Measurements from ENCODE around the gene PHTF2. TPM values are rescaled to one million over a fixed set of nuclear protein-coding genes. Genes with fewer than 3 reads are reported as not detected.

The PHTF2 gene
- total and polyA plus RNA-seq, 2 of the 4 experiments (the other 2 are of a cell fraction) = 28.3 to 69.9 TPM

GRCh38 chr7:78002715-78003114 lies 204.1 kb downstream of the PHTF2 start:
- no peak for DNase-seq
- H3K79me1 ChIP-seq (ENCODE audit: low read depth in 1 of 2, low read length in 2 of 2) = no peaks in the 10 kb centered on the region
- H4K20me1 ChIP-seq (ENCODE audit: insufficient read depth, low read length) = no peaks in the 10 kb centered on the region
- no peak for TF ChIP-seq SMC3 (IDR thresholded peaks at IDR 0.05; ENCODE audit: low read depth, low read length)
- no peak overlapping the region for H4K91ac ChIP-seq (ENCODE audit: insufficient read depth, low read depth, low read length)
- WGBS, 2 experiments (ENCODE audit: extremely low coverage in 2 of 2, insufficient read length in 1 of 2) = no CpG with 5 or more reads among the region's 4 CpGs
- BruUV-seq (replicated peaks) = no TSS peak
- H2BK15ac ChIP-seq (ENCODE audit: low read depth, low read length) = no peak overlapping the region
- CTCF ChIA-PET = interaction anchor here (0.5 kb wide), 1 partner anchor 10 kb away, joined by 3 read pairs; no protein-coding TSS in a partner anchor
- H3K14ac ChIP-seq (replicated peaks; ENCODE audit: low read depth, low read length) = no peak overlapping the region
- H4K5ac ChIP-seq (ENCODE audit: low read depth, low read length) = no peak overlapping the region
- H3K23ac ChIP-seq (ENCODE audit: low read depth, low read length) = no peak overlapping the region
- H2BK120ac ChIP-seq (ENCODE audit: low read depth, low read length) = no peak overlapping the region
- no peaks in the 10 kb centered on the region for H3K36me3 ChIP-seq (ENCODE audit: control insufficient read depth, insufficient read depth, low read length)
- H3K9ac ChIP-seq (ENCODE audit: low read depth, low read length) = no peak overlapping the region
- intact Hi-C loops (cut with micrococcal nuclease) (no loop called here), dilution Hi-C loops (cut with HindIII; ENCODE audit: low sequenced_read_pairs, unreplicated experiment) (no loop called here), in situ Hi-C loops (cut with MboI; ENCODE audit: low sequenced_read_pairs) (no loop called here)
- POLR2A ChIA-PET (ENCODE audit: unreplicated experiment) = no interaction called here
- H3K4me2 ChIP-seq (ENCODE audit: low read depth, low read length) = no peak overlapping the region
- no peak overlapping the region for H2AK9ac ChIP-seq (replicated peaks; ENCODE audit: low read depth, low read length, poor library complexity)
- H2BK20ac ChIP-seq (ENCODE audit: low read depth, low read length) = no peak overlapping the region
- H3K4ac ChIP-seq (ENCODE audit: low read depth, low read length) = no peak overlapping the region
- H2AK5ac ChIP-seq (ENCODE audit: low read depth, low read length) = no peak overlapping the region
- no peaks in the 10 kb centered on the region for H3K4me1 ChIP-seq (ENCODE audit: control insufficient read depth, insufficient read depth, low read length)
- H3K9me1 ChIP-seq (ENCODE audit: insufficient read depth, low read length) = no peaks in the 10 kb centered on the region
- no peaks in the 10 kb centered on the region for H3K9me3 ChIP-seq (ENCODE audit: control insufficient read depth, insufficient read depth, low read length)
- H2AFZ ChIP-seq (replicated peaks; ENCODE audit: low read length, poor library complexity) = peak overlapping the region; percentile 32
- H3K27ac ChIP-seq (ENCODE audit: insufficient read depth, low read length) = no peak overlapping the region
- H4K8ac ChIP-seq (ENCODE audit: low read depth in 2 of 2, low read length in 2 of 2) = no peak overlapping the region
- no peak for ATAC-seq (ENCODE audit: low read depth)
- no peak overlapping the region for H2BK5ac ChIP-seq (ENCODE audit: low read depth, low read length, poor library complexity, severe bottlenecking)
- H3K18ac ChIP-seq (ENCODE audit: low read depth, low read length) = no peak overlapping the region
- H3K4me3 ChIP-seq (ENCODE audit: insufficient read depth, low read depth, low read length) = no peak overlapping the region
- H3K56ac ChIP-seq (ENCODE audit: extremely low read depth, insufficient read depth, low read length) = no peak overlapping the region
- H3K27me3 ChIP-seq (ENCODE audit: control insufficient read depth, insufficient read depth, low read length) = no peaks in the 10 kb centered on the region

Measured in IMR-90 (cell line).